HK-2 (cell line): ENCODE measurements around the gene MYO3B.
"Not testable (repeated sequence)": the region's sequence is repeated elsewhere in the genome, so short reads cannot be mapped to it uniquely, and the experiment has no call there.

Source experiments
- DNase-seq: peaks from one replicate; pipeline ENCODE4 v3.0.0-alpha.2; 2018; ENCODE audit not compliant: unreplicated experiment

Gene MYO3B

DNA sequence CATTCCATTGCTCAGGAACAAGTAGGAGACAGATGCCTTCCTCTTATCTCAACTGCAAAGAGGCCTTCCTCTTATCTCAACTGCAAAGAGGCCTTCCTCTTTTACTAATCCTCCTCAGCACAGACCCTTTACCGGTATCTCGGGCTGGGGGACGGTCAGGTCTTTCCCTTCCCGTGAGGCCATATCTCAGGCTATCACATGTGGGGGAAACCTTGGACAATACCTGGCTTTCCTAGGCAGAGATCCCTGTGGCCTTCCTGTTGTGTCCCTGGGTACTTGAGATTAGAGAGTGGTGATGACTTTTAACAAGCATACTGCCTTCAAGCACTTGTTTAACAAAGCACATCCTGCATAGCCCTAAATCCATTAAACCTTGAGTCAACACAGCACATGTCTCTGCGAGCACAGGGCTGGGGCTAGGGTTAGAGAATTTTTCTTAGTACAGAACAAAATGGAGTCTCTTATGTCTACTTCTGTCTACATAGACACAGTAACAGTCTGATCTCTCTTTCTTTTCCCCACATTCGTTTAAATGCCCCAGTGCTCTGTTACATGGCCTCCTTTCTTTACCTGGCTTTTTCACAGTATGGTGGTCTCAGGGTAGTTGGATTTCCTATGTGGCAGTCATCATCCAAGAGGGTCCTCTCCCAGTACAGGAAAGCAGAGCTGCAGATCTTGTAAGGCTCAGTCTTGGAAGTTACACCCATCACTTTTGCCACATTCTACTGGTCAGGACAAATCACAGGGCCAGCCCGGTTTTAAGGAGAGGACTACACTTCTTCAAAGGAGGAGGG lies 86.0 kb downstream of the MYO3B start:
- not testable (repeated sequence) for DNase-seq

- DNase-seq: no peak
Observed at GRCh38 chr2:170264522-170264860, 86.5 kb downstream of the MYO3B start.

GRCh38 chr2:170264865-170265264 lies 86.9 kb downstream of the MYO3B start:
- DNase-seq: no peak

DNA sequence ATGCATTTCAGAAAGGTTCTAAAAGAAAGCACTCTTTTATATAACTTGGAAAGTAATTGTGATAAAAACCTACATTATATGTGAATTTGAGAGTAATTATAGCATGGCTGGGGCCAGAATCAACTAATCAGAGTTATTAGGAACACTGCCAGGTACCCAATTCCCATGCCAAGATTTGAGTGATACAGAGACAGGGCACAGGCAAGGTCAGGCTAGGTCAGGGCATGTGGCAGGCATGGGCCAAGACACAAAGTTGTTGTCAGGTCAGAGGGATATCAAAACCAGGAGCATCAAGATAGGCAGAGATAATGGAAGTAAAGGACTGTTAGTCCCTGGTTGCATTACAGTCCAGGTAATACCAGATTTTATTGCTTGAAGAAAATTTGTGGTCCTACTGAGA lies 87.4 kb downstream of the MYO3B start:
- DNase-seq: no peak

DNA sequence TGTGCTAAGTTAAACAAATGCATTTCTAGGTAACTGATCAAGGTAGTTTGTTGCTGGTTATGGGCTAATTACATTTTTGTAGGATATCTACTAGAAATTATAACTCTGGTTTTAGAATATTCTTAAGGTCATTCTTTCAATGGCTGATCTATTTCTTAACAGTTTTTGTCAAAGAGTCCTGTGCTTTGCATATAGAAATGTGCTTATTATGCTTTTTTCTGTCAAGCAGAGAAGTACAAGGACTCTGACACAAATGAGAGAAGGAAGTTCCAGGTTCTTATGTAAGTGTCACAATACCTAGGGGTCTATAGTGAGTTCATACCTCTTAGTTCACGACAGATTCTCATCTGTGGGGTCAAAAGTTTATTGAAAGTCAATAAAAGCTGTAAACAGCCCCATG lies 88.4 kb downstream of the MYO3B start:
- DNase-seq: no peak

GRCh38 chr2:170267071-170267470 lies 89.1 kb downstream of the MYO3B start:
- DNase-seq: no peak

DNA sequence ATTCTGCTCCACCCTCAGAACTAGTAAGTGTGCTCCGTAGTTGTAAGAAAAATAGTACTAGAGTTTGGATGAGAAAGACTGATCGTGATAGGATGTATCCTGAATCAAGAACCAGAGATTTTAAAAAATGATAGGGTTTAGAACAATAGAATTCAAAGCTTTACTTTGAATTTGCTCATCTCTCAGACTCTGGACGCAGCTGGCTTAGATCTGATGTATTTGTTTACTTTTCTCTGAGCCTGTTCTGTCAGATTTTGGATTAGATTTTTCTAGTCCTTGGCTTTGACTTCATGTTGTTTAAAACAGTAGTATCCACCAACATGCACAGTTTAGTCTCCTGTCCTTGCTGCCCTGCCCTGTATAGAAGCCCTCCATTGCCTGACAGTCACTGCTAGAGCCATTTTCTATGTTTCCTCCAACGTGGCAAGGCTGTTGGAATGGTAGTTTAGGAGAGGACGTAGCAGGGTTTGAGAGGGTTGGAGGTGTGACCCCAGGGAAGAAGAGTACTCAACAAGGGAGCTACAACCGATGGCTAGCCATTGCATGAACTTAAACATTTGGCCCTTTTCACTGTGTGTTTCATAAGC lies 92.4 kb downstream of the MYO3B start:
- no peak for DNase-seq

DNA sequence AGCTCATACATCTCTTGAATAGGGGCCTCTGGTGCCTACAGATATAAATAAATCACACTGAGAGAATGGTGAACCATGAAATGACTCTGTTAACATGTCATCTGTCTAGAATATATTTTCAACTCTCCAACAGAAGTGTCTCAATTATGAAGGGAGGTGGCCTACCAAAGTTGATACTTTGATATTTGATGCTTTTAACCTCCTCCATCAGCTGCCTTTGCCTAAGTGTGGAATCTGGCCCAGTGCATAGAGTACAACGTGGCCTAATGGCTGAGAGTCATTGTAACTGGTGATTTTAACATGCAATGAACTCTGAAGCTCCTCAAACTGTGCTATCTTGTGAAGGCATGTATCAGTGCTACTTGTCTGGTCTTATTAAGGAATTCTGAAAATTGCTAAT lies 93.4 kb downstream of the MYO3B start:
- no peak for DNase-seq

DNA sequence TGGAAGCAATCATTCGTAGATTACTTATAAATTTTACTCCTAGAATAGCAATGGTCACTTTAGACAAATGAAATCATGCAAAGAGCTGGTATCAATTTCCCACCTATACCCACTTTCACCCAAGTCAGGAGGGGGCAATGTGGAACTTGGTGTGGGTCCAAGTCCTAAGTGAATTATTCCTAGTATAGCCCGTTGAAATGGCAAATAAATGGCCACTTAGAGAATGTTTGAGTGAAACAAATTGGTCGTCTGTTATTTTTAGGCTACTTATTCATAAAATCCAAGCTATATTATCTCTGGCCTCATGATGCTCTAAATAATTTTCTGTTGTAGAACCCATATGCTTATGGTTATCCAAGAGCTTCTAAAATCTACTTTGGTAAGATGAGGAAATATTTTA lies 98.1 kb downstream of the MYO3B start:
- no peak for DNase-seq

DNA sequence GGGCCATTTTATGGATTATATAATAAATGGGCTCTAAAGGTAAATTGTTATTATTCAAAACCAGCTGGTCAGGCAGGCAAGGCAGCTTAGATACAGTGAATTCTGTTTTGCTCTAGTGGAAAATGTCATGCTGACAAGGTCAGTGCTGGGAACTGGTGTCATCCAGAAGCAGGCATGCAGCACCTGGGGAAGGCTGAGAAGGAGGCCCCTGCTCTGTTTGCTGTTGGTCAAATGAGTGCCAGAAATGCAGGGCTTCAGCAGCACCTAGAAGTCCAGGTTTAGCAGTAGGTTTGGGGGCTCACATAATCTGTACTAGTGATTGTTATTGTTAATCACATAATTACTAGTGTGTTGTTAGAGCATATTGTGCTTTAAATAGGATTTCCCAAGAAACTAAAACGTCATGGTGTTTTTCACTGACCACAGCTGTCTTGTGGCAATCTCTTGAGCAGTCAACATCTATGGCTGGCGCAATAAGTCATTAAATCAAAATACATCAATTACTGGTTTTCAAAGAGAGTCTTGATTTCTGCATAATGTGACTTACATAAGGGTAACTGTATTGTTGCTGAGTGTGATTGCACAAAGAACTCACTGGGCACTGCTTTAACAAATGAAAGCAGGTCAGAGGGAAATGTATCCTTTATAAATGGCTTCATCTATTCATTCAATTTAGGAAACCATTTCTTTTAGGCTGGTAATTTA lies 99.1 kb downstream of the MYO3B start:
- DNase-seq: no peak

GRCh38 chr2:170277951-170278350 lies 100.0 kb downstream of the MYO3B start:
- DNase-seq: no peak

- not testable (repeated sequence) for DNase-seq
Observed at GRCh38 chr2:170279615-170280014, 101.7 kb downstream of the MYO3B start.

DNA sequence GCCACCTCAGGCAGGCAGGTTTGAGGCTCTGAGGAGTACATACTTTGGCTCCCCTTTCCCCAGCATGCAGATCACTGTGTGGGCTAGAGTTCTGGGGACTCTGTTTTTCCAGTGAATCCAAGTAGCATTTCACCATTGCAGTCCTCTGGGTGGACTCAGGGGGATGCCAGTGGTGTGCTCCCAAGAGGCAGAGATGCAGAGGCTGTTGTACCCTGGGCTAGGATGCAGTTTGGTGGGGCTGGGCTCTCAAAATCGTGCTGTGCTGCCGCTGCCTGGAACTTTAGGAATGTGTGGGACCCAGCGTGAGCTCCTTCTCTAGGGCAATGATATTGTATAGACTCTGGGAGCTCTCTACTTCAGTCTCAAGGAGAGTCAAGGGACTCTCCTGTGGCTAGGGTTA lies 104.9 kb downstream of the MYO3B start:
- no peak for DNase-seq

- DNase-seq: no peak
Observed at GRCh38 chr2:170284205-170284604, 106.3 kb downstream of the MYO3B start.

DNA sequence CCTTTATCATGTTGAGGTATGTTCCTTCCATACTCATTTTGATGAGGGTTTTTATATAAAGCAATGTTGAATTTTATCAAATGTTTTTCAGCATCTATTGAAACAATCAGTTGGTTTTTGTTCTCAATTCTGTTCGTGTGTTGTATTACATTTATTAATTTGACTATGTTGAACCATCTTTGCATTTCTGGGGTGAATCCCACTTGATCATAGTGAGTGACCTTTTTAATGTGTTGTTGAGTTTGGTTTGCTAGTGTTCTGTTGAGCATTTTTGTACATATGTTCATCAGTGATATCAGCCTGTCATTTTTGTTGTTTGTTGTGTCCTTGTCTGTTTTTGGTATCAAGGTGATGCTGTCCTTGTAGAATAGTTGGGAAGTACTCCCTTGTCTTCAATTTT lies 110.9 kb downstream of the MYO3B start:
- no peak for DNase-seq

GRCh38 chr2:170291474-170291873 lies 113.5 kb downstream of the MYO3B start:
- DNase-seq: no peak

DNA sequence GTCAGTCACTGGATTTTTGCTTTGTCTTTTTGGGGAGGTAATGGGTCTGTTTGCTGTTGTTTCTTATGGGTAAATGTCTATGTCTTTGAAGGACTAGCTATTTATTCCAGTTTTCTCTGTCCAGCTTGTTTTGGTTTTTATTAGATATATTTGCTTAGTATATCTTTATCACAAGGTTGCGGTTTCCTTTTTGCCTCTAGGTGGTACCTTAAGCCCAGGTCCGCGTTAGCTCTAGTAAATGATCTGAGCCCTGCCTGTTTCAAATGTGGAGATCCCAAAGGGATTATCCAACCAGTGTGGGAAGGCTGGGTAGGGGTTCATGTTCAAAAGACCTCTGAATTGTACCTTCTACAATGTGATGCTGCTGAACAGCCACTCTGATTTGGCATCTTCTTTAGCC lies 114.5 kb downstream of the MYO3B start:
- DNase-seq: no peak

- no peak for DNase-seq
Observed at GRCh38 chr2:170297496-170297895, 119.5 kb downstream of the MYO3B start.

GRCh38 chr2:170298115-170298514 lies 120.2 kb downstream of the MYO3B start:
- no peak for DNase-seq

- DNase-seq: no peak
Observed at GRCh38 chr2:170298861-170299429, 121.0 kb downstream of the MYO3B start.

- DNase-seq: no peak
Observed at GRCh38 chr2:170300993-170301392, 123.0 kb downstream of the MYO3B start.

DNA sequence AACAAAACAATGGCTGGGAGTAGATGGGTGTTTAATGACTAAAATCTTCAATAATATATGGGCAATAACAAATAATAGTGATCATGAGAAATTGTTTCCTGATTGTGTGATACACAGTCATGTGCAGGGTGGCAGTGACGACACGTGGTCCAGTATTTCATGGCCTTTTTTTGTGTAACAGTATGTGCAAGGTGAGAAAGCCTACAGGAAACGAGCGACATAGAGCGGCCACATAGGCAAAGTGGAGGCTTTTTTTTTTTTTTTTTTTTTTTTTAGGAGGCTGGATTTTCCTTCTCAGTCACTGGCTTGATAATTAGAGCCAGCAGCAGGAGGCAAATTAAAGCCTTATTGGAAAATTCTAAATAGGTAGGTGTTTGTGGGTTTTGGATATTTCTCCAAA lies 123.7 kb downstream of the MYO3B start:
- DNase-seq: no peak

GRCh38 chr2:170305711-170306110 lies 127.8 kb downstream of the MYO3B start:
- DNase-seq: no peak
